ENCODE results near the gene PHPT1.

The PHPT1 gene

DNA sequence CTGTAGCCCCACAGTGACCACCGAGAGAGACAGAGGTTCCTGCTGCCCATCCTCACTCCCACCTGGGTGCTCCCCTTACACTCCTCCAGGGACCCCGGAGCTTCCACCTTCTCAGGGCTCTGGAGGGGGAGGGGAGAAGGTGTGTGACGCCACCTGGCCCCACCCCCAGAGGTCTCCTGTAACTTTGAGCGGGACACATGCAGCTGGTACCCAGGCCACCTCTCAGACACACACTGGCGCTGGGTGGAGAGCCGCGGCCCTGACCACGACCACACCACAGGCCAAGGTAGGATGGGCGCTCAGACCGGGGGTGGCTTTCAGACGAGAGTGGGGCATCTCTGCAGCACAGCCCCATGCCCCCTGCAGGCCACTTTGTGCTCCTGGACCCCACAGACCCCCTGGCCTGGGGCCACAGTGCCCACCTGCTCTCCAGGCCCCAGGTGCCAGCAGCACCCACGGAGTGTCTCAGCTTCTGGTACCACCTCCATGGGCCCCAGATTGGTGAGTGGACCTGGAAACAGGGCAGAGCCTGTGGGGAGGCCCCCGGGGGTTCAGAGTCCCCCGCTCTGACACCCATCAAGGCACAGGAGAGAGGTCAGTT, 7.4 kb downstream of the PHPT1 start:
- Histone ChIP-seq H3K27ac (ENCODE audit: low read depth, low read length) (no peak overlapping the region), H3K4me3 (ENCODE audit: low read depth in 1 of 2, low read length in 2 of 2) (no peak overlapping the region), H3K9ac (ENCODE audit: low read depth in 1 of 2, low read length in 2 of 2) (no peak overlapping the region), H3K36me3 (ENCODE audit: control insufficient read depth in 1 of 2, insufficient read depth in 2 of 2, low read length in 2 of 2) (peaks cover 0 to 12% of the 10 kb centered on the region in 2 donors), H3K4me1 (ENCODE audit: control insufficient read depth in 1 of 2, insufficient read depth in 2 of 2, low read length in 2 of 2) (peaks cover 56 to 62% of the 10 kb centered on the region in 2 donors), H3K9me3 (ENCODE audit: control insufficient read depth in 1 of 2, low read length in 2 of 2) (no peaks in the 10 kb centered on the region), H3K27me3 (ENCODE audit: control insufficient read depth in 1 of 2, insufficient read depth in 2 of 2, low read length in 2 of 2) (no peaks in the 10 kb centered on the region)

DNA sequence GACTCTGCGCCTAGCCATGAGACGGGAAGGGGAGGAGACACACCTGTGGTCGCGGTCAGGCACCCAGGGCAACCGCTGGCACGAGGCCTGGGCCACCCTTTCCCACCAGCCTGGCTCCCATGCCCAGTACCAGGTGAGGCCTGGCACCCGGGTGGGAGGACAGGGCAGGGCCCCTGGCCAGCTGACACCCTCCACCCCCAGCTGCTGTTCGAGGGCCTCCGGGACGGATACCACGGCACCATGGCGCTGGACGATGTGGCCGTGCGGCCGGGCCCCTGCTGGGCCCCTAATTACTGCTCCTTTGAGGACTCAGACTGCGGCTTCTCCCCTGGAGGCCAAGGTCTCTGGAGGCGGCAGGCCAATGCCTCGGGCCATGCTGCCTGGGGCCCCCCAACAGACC, 8.0 kb downstream of the PHPT1 start:
- Histone ChIP-seq H3K27ac (ENCODE audit: low read depth, low read length) (no peak overlapping the region), H3K36me3 (ENCODE audit: control insufficient read depth in 1 of 2, insufficient read depth in 2 of 2, low read length in 2 of 2) (peaks cover 5 to 17% of the 10 kb centered on the region in 2 donors), H3K4me3 (ENCODE audit: low read depth in 1 of 2, low read length in 2 of 2) (no peak overlapping the region), H3K4me1 (ENCODE audit: control insufficient read depth in 1 of 2, insufficient read depth in 2 of 2, low read length in 2 of 2) (peaks cover 50 to 58% of the 10 kb centered on the region in 2 donors), H3K27me3 (ENCODE audit: control insufficient read depth in 1 of 2, insufficient read depth in 2 of 2, low read length in 2 of 2) (no peaks in the 10 kb centered on the region), H3K9ac (ENCODE audit: low read depth in 1 of 2, low read length in 2 of 2) (no peak overlapping the region), H3K9me3 (ENCODE audit: control insufficient read depth in 1 of 2, low read length in 2 of 2) (no peaks in the 10 kb centered on the region)

DNA sequence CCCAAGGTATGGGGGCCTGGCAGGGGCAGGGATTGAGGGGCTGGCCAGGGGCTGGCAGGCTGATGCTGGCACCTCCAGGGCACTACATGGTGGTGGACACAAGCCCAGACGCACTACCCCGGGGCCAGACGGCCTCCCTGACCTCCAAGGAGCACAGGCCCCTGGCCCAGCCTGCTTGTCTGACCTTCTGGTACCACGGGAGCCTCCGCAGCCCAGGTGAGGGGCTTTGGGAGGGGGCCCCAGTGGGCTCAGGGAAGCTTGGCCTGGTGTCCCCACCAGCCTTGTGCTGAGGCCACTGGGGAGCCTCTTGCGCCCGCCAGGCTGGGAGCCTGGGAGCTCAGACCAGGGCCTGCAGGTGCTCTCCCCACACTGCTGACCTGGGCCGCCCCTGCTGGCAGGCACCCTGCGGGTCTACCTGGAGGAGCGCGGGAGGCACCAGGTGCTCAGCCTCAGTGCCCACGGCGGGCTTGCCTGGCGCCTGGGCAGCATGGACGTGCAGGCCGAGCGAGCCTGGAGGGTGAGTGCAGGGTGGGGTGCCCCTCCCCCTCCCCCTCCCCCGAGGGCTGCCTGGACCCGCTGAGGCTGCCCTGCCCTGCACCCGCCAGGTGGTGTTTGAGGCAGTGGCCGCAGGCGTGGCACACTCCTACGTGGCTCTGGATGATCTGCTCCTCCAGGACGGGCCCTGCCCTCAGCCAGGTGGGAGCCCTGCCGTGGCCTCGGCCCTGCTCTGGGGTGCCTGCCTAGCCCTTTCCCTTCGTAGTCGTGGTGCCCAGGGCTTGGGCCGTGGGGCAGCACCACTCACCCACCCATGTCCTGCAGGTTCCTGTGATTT, 8.6 kb downstream of the PHPT1 start:
- Histone ChIP-seq H3K4me3 (ENCODE audit: low read depth in 1 of 2, low read length in 2 of 2) (no peak overlapping the region), H3K9me3 (ENCODE audit: control insufficient read depth in 1 of 2, low read length in 2 of 2) (no peaks in the 10 kb centered on the region), H3K27ac (ENCODE audit: low read depth, low read length) (peak overlapping the region; percentile 95), H3K27me3 (ENCODE audit: control insufficient read depth in 1 of 2, insufficient read depth in 2 of 2, low read length in 2 of 2) (no peaks in the 10 kb centered on the region), H3K9ac (ENCODE audit: low read depth in 1 of 2, low read length in 2 of 2) (peak overlapping the region; percentile 51 to 68), H3K4me1 (ENCODE audit: control insufficient read depth in 1 of 2, insufficient read depth in 2 of 2, low read length in 2 of 2) (peaks cover 44 to 52% of the 10 kb centered on the region in 2 donors), H3K36me3 (ENCODE audit: control insufficient read depth in 1 of 2, insufficient read depth in 2 of 2, low read length in 2 of 2) (peaks cover 11 to 23% of the 10 kb centered on the region in 2 donors)

DNA sequence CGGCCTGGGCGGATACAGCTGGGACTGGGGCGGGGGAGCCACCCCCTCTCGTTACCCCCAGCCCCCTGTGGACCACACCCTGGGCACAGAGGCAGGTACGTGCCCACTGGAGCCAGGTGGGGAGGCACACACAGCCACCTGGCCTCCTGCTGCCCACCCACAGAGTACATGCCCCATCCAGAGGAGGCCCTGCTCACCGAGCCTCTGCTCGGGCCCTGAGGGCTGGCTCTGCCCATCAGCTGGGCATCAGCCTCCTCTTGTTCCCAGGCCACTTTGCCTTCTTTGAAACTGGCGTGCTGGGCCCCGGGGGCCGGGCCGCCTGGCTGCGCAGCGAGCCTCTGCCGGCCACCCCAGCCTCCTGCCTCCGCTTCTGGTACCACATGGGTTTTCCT, 9.2 kb downstream of the PHPT1 start:
- Histone ChIP-seq H3K4me1 (ENCODE audit: control insufficient read depth in 1 of 2, insufficient read depth in 2 of 2, low read length in 2 of 2) (peaks cover 43 to 55% of the 10 kb centered on the region in 2 donors), H3K9me3 (ENCODE audit: control insufficient read depth in 1 of 2, low read length in 2 of 2) (no peaks in the 10 kb centered on the region), H3K36me3 (ENCODE audit: control insufficient read depth in 1 of 2, insufficient read depth in 2 of 2, low read length in 2 of 2) (peaks cover 17 to 30% of the 10 kb centered on the region in 2 donors), H3K9ac (ENCODE audit: low read depth in 1 of 2, low read length in 2 of 2) (peak overlapping the region; percentile 51 to 68), H3K27me3 (ENCODE audit: control insufficient read depth in 1 of 2, insufficient read depth in 2 of 2, low read length in 2 of 2) (no peaks in the 10 kb centered on the region), H3K4me3 (ENCODE audit: low read depth in 1 of 2, low read length in 2 of 2) (no peak overlapping the region), H3K27ac (ENCODE audit: low read depth, low read length) (peak overlapping the region; percentile 95)

DNA sequence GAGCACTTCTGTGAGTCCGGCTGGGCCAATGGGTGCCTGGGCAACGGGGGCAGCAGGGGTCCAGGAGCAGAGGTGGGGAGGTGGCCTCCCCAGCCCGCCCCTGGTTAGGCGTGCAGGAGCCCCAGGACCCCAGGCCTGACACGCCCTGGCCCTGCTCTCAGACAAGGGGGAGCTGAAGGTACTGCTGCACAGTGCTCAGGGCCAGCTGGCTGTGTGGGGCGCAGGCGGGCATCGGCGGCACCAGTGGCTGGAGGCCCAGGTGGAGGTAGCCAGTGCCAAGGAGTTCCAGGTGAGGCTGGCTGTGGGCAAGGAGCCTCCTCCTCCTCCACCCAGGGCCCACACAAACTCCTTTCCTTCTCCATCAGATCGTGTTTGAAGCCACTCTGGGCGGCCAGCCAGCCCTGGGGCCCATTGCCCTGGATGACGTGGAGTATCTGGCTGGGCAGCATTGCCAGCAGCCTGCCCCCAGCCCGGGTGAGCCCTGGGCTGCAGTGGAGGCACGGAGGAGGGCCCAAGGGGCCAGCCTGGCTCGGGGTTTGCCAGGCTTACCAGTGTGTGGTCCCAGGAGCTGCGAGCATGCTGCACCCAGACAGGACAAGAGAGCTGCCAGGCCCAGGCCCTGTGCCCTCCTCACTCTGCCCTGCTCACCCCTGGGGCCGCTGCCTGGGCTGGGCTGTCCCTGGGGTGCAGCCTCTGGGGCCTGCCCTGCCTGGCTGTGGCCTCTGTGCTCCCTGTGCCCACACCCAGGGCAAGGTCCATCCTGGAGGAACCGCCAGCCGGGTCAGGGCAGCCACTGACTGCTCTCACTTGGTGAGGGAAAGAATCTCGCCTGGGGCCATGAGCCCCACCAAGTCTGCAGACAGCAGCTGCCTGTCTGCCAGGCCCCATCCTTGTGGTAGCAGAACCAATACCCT, 9.9 kb downstream of the PHPT1 start:
- Histone ChIP-seq H3K9me3 (ENCODE audit: control insufficient read depth in 1 of 2, low read length in 2 of 2) (no peaks in the 10 kb centered on the region), H3K9ac (ENCODE audit: low read depth in 1 of 2, low read length in 2 of 2) (peak overlapping the region; percentile 68 to 79), H3K4me3 (ENCODE audit: low read depth in 1 of 2, low read length in 2 of 2) (peak overlapping the region; percentile 32 to 35), H3K36me3 (ENCODE audit: control insufficient read depth in 1 of 2, insufficient read depth in 2 of 2, low read length in 2 of 2) (peaks cover 22 to 36% of the 10 kb centered on the region in 2 donors), H3K27me3 (ENCODE audit: control insufficient read depth in 1 of 2, insufficient read depth in 2 of 2, low read length in 2 of 2) (no peaks in the 10 kb centered on the region), H3K4me1 (ENCODE audit: control insufficient read depth in 1 of 2, insufficient read depth in 2 of 2, low read length in 2 of 2) (peaks cover 43 to 60% of the 10 kb centered on the region in 2 donors), H3K27ac (ENCODE audit: low read depth, low read length) (peak overlapping the region; percentile 95)

DNA sequence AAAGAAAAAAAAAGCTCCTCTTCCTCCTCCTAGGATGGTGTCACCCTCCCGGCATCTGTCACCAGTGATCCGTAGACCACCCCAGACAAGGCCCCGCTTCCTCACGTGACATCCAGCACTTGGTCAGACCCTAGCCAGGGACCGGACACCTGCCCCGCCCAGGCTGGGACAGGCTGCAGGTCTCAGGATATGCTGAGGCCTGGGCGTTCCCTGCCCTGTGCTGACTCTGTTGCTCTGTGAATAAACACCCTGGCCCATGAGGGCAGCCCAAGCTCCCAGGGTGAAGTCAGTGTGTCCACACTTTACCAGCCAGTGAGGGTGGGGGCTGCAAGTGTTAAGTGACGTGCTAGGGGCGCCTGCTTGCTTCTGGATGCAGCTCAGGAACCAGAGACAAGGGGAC, 11.3 kb downstream of the PHPT1 start:
- Histone ChIP-seq H3K9me3 (ENCODE audit: control insufficient read depth in 1 of 2, low read length in 2 of 2) (no peaks in the 10 kb centered on the region), H3K36me3 (ENCODE audit: control insufficient read depth in 1 of 2, insufficient read depth in 2 of 2, low read length in 2 of 2) (peaks cover 22 to 36% of the 10 kb centered on the region in 2 donors), H3K27me3 (ENCODE audit: control insufficient read depth in 1 of 2, insufficient read depth in 2 of 2, low read length in 2 of 2) (no peaks in the 10 kb centered on the region), H3K4me3 (ENCODE audit: low read depth in 1 of 2, low read length in 2 of 2) (peak overlapping the region in 1 of 2 donors; percentile 13), H3K4me1 (ENCODE audit: control insufficient read depth in 1 of 2, insufficient read depth in 2 of 2, low read length in 2 of 2) (peaks cover 52 to 68% of the 10 kb centered on the region in 2 donors), H3K27ac (ENCODE audit: low read depth, low read length) (peak overlapping the region; percentile 30), H3K9ac (ENCODE audit: low read depth in 1 of 2, low read length in 2 of 2) (peak overlapping the region; percentile 4 to 68)

DNA sequence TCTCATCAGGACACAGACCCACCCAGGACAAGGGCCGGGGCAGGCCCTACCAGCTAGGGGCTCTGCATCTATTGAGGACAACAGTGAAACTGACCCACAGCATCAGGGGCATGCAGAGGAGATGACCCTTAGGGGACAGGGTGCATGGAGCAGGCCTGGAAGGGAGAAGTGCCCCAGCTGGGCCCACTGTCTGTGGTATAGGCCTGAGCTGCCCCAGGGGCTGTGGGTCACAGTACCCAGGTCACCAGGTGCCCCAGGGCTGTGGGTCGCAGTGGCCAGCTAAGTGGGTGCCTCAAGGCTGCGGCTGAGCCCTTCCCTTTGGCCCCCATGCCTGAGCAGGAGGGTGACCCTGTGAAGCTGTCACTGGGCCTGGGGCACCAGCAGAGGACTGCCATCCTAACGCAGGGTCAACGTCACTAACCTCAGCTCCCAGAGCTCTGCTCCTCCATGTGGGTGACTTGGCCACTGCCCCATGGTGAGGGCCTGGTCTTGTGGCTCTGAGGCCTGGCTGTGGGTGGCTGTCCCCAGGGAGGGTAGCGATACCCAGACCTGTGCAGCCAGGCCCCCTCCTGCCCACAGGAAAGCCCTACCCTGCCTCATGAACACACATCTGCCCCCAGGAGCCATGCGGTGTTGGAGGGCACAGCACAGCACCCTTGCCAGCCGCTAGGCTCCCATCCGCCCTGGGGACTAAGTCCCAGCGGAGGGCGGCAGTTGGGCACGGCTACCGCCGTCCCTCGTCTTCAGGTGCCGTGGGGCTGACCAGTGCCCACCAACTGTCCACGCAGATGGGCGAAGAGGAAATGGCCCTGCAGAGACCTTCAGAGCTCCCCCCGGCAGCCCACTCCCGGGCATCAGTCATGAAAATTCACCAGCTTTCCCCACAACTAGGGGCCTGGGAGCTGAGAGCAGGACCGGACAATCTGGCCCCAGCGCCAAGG, 12.0 kb downstream of the PHPT1 start:
- peaks cover 22 to 36% of the 10 kb centered on the region in 2 donors for H3K36me3 ChIP-seq (ENCODE audit: control insufficient read depth in 1 of 2, insufficient read depth in 2 of 2, low read length in 2 of 2)
- H3K27me3 ChIP-seq (ENCODE audit: control insufficient read depth in 1 of 2, insufficient read depth in 2 of 2, low read length in 2 of 2) = no peaks in the 10 kb centered on the region
- no peaks in the 10 kb centered on the region for H3K9me3 ChIP-seq (ENCODE audit: control insufficient read depth in 1 of 2, low read length in 2 of 2)
- peak overlapping the region; percentile 4 to 68 for H3K9ac ChIP-seq (ENCODE audit: low read depth in 1 of 2, low read length in 2 of 2)
- no peak overlapping the region for H3K27ac ChIP-seq (ENCODE audit: low read depth, low read length)
- H3K4me1 ChIP-seq (ENCODE audit: control insufficient read depth in 1 of 2, insufficient read depth in 2 of 2, low read length in 2 of 2) = peaks cover 52 to 67% of the 10 kb centered on the region in 2 donors
- no peak overlapping the region for H3K4me3 ChIP-seq (ENCODE audit: low read depth in 1 of 2, low read length in 2 of 2)

DNA sequence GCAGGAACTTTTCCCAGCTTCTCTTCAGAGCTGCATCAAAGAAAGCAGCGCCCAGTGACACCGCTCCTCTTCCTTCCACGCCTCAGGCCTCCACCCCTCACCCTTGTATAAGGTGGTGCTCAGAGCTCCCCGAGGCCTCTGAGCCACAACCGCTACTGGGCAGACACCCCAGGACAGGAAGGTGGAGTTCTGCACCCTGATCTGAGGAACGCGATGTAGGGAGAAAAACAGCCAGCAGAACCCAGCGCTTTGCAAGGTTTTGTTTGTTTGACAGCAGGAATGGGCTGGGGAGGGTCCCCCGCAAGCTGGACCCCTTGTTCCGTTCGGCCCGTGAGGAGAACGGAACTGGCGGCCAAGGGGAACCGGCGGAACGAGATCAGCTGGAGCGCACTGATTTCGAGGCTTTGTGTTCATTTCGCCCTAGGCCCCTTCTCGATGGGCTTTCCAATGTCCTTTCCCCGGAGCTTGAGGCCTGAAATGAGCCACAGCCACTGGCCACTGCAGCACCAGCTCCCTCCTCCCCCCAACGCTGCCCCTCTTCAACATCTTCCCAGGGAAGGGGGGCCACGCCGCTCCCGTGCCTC, 12.8 kb downstream of the PHPT1 start:
- peaks cover 22 to 36% of the 10 kb centered on the region in 2 donors for H3K36me3 ChIP-seq (ENCODE audit: control insufficient read depth in 1 of 2, insufficient read depth in 2 of 2, low read length in 2 of 2)

More for the DNA sequence above, 12.8 kb downstream of the PHPT1 start:
- no peaks in the 10 kb centered on the region for H3K27me3 ChIP-seq (ENCODE audit: control insufficient read depth in 1 of 2, insufficient read depth in 2 of 2, low read length in 2 of 2)
- H3K4me3 ChIP-seq (ENCODE audit: low read depth in 1 of 2, low read length in 2 of 2) = no peak overlapping the region
- H3K4me1 ChIP-seq (ENCODE audit: control insufficient read depth in 1 of 2, insufficient read depth in 2 of 2, low read length in 2 of 2) = peaks cover 48 to 67% of the 10 kb centered on the region in 2 donors
- H3K9me3 ChIP-seq (ENCODE audit: control insufficient read depth in 1 of 2, low read length in 2 of 2) = no peaks in the 10 kb centered on the region
- H3K27ac ChIP-seq (ENCODE audit: low read depth, low read length) = no peak overlapping the region
- no peak overlapping the region for H3K9ac ChIP-seq (ENCODE audit: low read depth in 1 of 2, low read length in 2 of 2)
